ENCODE measurements around the gene AK8. TPM values are rescaled to one million over a fixed set of nuclear protein-coding genes. Genes with fewer than 3 reads are reported as not detected.

AK8 gene
- total RNA-seq, 6 experiments from 2014 or later: 0.12 TPM; not detected in 4

DNA sequence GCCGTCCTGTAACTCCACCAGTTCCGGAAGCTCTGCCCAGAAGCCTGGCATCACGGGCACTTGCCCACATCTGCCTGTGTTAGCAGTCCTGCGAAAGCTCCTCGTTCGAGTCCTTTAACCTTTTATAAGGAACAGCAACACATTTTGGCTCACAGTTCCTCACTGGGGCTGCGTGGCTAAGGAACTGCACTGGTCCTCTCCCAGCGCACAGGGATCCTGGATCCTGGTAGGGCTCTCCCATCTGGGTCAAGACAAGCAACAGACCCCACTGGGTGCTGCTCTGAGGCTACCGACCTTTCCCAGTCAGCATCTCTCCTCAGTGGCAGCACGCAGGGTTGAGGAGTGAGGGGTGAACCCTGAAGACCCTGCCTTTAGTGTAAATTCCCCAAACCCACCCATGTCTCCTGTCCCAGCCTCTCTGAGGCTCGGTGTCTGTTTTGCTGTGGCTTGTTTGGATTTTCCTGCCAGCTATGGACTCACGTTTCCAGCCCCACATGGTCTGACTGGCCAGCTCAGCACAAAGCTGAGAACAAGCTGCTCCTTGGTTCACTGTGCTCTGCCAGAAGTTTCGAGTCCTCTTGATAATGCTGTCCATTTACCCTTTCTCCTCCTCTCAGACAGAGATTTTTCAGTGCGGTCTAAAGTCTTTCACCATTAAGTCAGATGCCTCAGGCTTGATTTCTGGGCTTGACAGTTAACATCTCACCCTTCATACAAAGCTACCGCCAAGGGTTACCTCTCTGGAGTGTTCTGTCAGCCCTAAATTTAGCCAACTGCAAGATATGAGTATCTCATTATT lies 80.0 kb downstream of the AK8 start:
- no peaks in the 10 kb centered on the region for H3K9me3 ChIP-seq
- no peak overlapping the region for H3K4me3 ChIP-seq
- H3K4me1 ChIP-seq: no peaks in the 10 kb centered on the region
- no peaks in the 10 kb centered on the region for H3K36me3 ChIP-seq
- no peaks in the 10 kb centered on the region for H3K27me3 ChIP-seq
- ATAC-seq (no peak), DNase-seq (peak in 1 of 3 donors; percentile 24)
- WGBS (ENCODE audit: insufficient coverage, low coverage, low lambda C conversion rate, missing lambda C conversion rate): 56% methylated on average over 7 of the region's 15 CpGs
- no peak for TF ChIP-seq POLR2A (IDR thresholded peaks at IDR 0.05)
- TF ChIP-seq, protein P1, sequence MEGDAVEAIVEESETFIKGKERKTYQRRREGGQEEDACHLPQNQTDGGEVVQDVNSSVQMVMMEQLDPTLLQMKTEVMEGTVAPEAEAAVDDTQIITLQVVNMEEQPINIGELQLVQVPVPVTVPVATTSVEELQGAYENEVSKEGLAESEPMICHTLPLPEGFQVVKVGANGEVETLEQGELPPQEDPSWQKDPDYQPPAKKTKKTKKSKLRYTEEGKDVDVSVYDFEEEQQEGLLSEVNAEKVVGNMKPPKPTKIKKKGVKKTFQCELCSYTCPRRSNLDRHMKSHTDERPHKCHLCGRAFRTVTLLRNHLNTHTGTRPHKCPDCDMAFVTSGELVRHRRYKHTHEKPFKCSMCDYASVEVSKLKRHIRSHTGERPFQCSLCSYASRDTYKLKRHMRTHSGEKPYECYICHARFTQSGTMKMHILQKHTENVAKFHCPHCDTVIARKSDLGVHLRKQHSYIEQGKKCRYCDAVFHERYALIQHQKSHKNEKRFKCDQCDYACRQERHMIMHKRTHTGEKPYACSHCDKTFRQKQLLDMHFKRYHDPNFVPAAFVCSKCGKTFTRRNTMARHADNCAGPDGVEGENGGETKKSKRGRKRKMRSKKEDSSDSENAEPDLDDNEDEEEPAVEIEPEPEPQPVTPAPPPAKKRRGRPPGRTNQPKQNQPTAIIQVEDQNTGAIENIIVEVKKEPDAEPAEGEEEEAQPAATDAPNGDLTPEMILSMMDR (IDR thresholded peaks at IDR 0.05): no peak
- intact Hi-C loops (cut with DNase I): no loop called here
- no peak overlapping the region for H3K27ac ChIP-seq

DNA sequence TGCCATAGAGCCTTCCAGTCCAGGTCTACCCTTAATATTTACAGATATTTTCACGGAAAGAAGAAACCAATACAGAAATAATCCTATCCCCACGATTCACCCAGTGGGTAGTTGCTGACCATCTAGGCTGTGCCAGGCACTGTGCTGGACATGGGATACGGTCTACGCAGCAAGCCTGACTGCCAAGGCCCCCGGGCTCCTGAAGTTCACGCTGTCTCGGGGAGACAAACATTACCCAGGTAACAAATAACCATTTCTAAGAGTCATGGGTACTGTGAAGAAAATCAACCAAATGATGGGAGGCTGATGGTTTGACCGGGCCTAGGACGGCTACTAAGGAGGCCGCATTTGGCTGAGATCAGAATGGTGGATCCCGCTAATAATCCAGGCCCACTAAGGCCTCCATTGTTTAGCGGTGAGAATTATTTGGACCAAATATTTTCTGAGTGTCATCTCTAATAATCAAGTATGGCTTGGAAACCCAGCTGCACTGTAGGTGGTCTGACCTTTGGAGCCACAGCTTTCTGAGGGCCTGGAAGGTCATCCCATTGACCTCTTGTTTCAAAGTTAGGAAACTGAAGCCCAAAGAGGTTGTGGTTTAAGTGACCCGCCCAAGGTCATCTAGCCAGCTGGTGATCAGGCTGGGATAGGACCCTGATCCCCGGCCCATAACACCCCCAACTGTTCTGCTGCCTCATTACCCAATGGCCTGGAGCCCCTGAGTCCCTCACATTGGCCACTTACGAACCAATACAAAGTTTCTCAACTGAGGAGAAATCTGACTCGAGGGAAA lies 82.4 kb downstream of the AK8 start:
- intact Hi-C loops (cut with DNase I): no loop called here
- TF ChIP-seq, protein P1 (IDR thresholded peaks at IDR 0.05): no peak
- no peak for TF ChIP-seq POLR2A (IDR thresholded peaks at IDR 0.05)
- no peaks in the 10 kb centered on the region for H3K27me3 ChIP-seq
- WGBS (ENCODE audit: insufficient coverage, low coverage, low lambda C conversion rate, missing lambda C conversion rate): 75% methylated on average over 14 of the region's 16 CpGs
- no peak overlapping the region for H3K4me3 ChIP-seq
- H3K9me3 ChIP-seq: no peaks in the 10 kb centered on the region
- no peak overlapping the region for H3K27ac ChIP-seq
- DNase-seq (peak in 1 of 3 donors; percentile 16), ATAC-seq (no peak)
- H3K4me1 ChIP-seq: no peaks in the 10 kb centered on the region
- no peaks in the 10 kb centered on the region for H3K36me3 ChIP-seq

DNA sequence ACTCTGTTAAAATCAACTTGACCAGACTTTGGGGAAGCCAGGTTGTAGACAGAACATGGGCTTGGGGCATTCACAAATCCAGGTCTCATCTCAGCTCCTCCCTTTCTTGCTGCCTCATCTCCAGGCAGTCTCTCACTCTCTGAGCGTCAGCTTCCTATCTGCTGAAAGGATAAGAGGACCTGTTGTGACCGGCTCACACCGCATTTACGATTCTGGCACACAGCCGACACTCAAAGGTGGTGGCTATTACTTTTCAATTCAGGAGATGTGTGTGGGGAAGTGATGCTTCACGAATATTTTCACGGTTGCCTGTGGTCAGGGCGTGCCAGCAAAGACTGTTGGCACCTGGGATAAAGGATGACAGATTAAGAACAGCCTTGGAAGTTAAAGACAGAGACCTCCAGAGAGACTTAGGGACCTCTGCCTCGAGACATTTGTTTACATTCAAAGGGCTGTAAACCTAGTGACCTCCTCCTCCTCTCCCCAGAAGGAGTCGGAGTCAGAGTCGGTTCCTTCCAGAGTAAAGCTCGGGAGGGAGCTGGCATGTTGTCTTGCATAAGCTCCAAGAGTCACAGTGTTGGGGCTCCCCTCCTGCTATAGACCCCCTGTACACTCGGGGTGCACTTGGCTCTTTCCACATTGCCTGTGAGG lies 83.2 kb downstream of the AK8 start:
- TF ChIP-seq POLR2A (IDR thresholded peaks at IDR 0.05): no peak
- TF ChIP-seq, protein P1 (IDR thresholded peaks at IDR 0.05): no peak
- H3K9me3 ChIP-seq: no peaks in the 10 kb centered on the region
- intact Hi-C loops (cut with DNase I): no loop called here
- no peaks in the 10 kb centered on the region for H3K27me3 ChIP-seq
- no peak overlapping the region for H3K27ac ChIP-seq
- 15% methylated on average over 12 of the region's 13 CpGs for WGBS (ENCODE audit: insufficient coverage, low coverage, low lambda C conversion rate, missing lambda C conversion rate)
- no peak overlapping the region for H3K4me3 ChIP-seq
- no peaks in the 10 kb centered on the region for H3K36me3 ChIP-seq
- H3K4me1 ChIP-seq: no peaks in the 10 kb centered on the region
- peak in 1 of 3 donors; percentile 23 for DNase-seq
- no peak for ATAC-seq

DNA sequence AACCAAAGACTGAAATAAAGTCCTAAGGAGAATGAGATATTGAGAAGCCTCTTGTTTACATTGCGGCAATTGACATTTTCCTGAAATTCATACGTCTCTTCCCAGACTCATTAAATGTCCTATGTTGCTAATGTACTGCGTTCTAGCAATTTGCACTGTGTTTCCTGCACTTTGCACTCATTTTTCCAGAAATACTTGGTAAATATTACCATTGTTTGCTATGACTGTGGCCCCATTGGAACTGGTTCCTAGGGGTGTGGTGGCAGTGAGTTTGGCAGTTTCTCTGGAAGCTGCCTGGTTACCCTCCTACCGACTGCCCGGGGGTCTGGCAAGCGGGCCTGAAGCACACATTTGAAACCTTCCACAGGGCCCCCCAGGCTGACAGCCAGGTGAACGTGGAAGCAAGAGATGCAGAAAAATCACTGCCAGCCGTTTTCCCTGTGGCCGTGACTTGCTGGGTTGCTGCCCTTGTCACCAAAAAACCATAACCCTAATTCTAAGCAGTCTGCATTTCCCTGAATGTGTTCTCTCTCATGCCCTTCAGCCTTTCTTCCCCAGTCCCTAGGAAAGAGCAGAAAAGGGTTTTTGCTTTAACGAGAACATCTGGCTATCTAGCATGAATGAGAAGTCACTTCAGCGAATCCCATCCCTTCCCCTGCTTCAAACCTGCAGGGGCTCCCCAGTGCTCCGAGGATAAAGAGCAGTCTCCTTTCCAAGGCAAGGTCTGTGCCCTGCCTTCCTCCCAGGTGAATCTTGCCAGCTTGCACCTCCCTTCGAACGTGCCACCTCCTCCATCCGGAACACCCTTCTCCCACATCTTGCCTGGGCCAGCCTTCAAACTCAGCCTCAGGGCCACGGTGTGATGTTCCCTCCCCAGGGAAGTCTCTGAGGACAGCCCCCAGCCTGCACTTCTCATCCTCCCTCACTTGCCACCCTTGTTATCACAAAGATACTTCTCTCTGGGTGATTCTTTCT lies 84.2 kb downstream of the AK8 start:
- Histone ChIP-seq H3K27ac (no peak overlapping the region), H3K4me3 (no peak overlapping the region), H3K4me1 (no peaks in the 10 kb centered on the region), H3K27me3 (no peaks in the 10 kb centered on the region), H3K36me3 (no peaks in the 10 kb centered on the region), H3K9me3 (no peaks in the 10 kb centered on the region)
- 52% methylated on average over 6 of the region's 16 CpGs for WGBS (ENCODE audit: insufficient coverage, low coverage, low lambda C conversion rate, missing lambda C conversion rate)
- intact Hi-C loops (cut with DNase I): no loop called here
- DNase-seq: peak in 1 of 3 donors; percentile 25
- ATAC-seq: no peak
- no peak for TF ChIP-seq POLR2A (IDR thresholded peaks at IDR 0.05)
- TF ChIP-seq, protein P1 (IDR thresholded peaks at IDR 0.05): no peak

All from right lobe of liver (tissue), 6 donors.